NB4 (cell line): ENCODE measurements around the gene BBIP1.

Source experiments
- DNase-seq: peaks from one replicate; pipeline ENCODE4 v3.0.0; 2010; ENCODE audit warnings: low read depth
- H3K4me3 ChIP-seq: one replicate; pipeline ENCODE4 v1.5.1; 2011; ENCODE audit warnings: mild to moderate bottlenecking, low read depth, low read length, moderate library complexity
- MAX ChIP-seq: IDR thresholded peaks from 2 replicates; pipeline ENCODE4 v1.6.1; 2011; ENCODE audit warnings: low read depth, low read length
- MYC ChIP-seq: IDR thresholded peaks from 2 replicates; pipeline ENCODE4 v1.6.1; 2011; ENCODE audit warnings: low read depth, low read length
- POLR2A ChIP-seq: IDR thresholded peaks from 2 replicates; pipeline ENCODE4 v1.6.1; 2011; ENCODE audit warnings: mild to moderate bottlenecking; ENCODE audit not compliant: insufficient read length; ENCODE audit errors: extremely low read depth
- TF ChIP-seq, protein P1 (sequence below): IDR thresholded peaks from one replicate; pipeline ENCODE4 v1.5.1; 2012; ENCODE audit warnings: low read depth, low read length

The BBIP1 gene

GRCh38 chr10:110857265-110858171 lies 61.5 kb downstream of the BBIP1 start:
- no peak for TF ChIP-seq POLR2A
- peak; percentile 71 for TF ChIP-seq MAX
- TF ChIP-seq, protein P1, sequence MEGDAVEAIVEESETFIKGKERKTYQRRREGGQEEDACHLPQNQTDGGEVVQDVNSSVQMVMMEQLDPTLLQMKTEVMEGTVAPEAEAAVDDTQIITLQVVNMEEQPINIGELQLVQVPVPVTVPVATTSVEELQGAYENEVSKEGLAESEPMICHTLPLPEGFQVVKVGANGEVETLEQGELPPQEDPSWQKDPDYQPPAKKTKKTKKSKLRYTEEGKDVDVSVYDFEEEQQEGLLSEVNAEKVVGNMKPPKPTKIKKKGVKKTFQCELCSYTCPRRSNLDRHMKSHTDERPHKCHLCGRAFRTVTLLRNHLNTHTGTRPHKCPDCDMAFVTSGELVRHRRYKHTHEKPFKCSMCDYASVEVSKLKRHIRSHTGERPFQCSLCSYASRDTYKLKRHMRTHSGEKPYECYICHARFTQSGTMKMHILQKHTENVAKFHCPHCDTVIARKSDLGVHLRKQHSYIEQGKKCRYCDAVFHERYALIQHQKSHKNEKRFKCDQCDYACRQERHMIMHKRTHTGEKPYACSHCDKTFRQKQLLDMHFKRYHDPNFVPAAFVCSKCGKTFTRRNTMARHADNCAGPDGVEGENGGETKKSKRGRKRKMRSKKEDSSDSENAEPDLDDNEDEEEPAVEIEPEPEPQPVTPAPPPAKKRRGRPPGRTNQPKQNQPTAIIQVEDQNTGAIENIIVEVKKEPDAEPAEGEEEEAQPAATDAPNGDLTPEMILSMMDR: no peak
- TF ChIP-seq MYC: peak; percentile 78
- peak; percentile 91 for DNase-seq
- no peak overlapping the region for H3K4me3 ChIP-seq

GRCh38 chr10:110853921-110854605 lies 64.9 kb downstream of the BBIP1 start:
- DNase-seq: no peak
- no peak overlapping the region for H3K4me3 ChIP-seq

GRCh38 chr10:110852947-110853346 lies 66.0 kb downstream of the BBIP1 start:
- H3K4me3 ChIP-seq: no peak overlapping the region
- no peak for DNase-seq
- TF ChIP-seq, protein P1: no peak
- TF ChIP-seq MYC: no peak
- no peak for TF ChIP-seq POLR2A
- TF ChIP-seq MAX: no peak

More at GRCh38 chr10:110853921-110854605, 64.9 kb downstream of the BBIP1 start:
- TF ChIP-seq POLR2A (no peak), MAX (no peak), MYC (no peak)
- TF ChIP-seq, protein P1: no peak

- no peak overlapping the region for H3K4me3 ChIP-seq
- DNase-seq: no peak
- TF ChIP-seq MYC: no peak
- TF ChIP-seq, protein P1: no peak
- no peak for TF ChIP-seq POLR2A
- TF ChIP-seq MAX: no peak
Measured at GRCh38 chr10:110852255-110852896, 66.6 kb downstream of the BBIP1 start.

GRCh38 chr10:110851020-110851612 lies 67.9 kb downstream of the BBIP1 start:
- DNase-seq: peak; percentile 92
- peak; percentile 13; the same call in 1 of the 2 replicates for TF ChIP-seq MYC
- no peak for TF ChIP-seq POLR2A
- H3K4me3 ChIP-seq: no peak overlapping the region

GRCh38 chr10:110850099-110850498 lies 68.9 kb downstream of the BBIP1 start:
- no peak overlapping the region for H3K4me3 ChIP-seq
- no peak for TF ChIP-seq MAX
- TF ChIP-seq, protein P1: no peak
- no peak for TF ChIP-seq POLR2A
- no peak for TF ChIP-seq MYC
- DNase-seq: no peak
